ENCODE measurements around the gene RHEBL1.

RHEBL1 gene

GRCh38 chr12:49031573-49032161 is 38.1 kb downstream of the RHEBL1 start:
- no peak for DNase-seq (ENCODE audit: low read depth)
- TF ChIP-seq, protein P1, sequence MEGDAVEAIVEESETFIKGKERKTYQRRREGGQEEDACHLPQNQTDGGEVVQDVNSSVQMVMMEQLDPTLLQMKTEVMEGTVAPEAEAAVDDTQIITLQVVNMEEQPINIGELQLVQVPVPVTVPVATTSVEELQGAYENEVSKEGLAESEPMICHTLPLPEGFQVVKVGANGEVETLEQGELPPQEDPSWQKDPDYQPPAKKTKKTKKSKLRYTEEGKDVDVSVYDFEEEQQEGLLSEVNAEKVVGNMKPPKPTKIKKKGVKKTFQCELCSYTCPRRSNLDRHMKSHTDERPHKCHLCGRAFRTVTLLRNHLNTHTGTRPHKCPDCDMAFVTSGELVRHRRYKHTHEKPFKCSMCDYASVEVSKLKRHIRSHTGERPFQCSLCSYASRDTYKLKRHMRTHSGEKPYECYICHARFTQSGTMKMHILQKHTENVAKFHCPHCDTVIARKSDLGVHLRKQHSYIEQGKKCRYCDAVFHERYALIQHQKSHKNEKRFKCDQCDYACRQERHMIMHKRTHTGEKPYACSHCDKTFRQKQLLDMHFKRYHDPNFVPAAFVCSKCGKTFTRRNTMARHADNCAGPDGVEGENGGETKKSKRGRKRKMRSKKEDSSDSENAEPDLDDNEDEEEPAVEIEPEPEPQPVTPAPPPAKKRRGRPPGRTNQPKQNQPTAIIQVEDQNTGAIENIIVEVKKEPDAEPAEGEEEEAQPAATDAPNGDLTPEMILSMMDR (IDR thresholded peaks at IDR 0.05; ENCODE audit: low read depth, low read length, missing control alignments), result no peak
- H3K4me3 ChIP-seq (ENCODE audit: low read depth, low read length), result no peak overlapping the region

DNA sequence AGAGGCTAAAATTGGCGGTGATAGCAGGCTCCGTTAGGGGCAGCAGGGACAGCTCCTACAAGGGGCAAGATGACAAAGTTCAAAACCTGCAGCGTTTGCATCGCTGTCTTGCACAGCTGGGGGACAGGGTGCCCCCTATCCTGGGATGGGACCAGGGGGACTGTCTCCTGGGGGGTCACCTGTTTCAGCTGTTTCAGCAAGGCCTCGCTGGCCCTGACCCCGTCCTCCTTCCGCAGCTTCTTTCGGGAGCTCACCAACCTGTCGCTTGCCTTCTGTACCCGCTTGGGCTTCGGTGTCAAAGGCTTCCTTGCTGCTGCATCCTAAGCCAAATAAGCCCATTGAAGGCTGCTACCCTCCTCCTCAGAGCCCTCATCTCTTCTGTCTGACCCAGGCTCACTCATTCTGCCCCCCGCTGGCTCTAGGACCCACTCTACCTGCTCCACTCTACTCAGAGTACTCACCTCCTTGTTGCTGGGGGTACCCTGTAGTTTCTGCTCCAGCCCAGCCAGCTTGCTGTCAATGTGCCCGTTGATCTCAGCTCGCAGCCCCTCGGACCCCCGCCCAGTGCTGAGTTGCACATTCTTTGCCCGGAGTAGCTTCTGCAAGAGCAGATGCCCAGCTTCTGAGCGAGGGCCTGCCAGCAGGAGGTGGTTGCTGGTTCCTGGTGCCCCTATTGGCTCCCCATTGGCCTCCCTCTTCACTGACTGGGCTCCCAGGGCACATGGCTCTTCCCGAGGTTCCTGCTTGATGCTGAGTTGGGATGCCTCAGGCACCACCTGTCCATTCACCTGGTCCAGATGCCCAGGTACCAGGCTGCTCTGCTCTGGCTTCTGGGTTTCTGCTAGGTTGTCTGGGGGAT is 38.8 kb downstream of the RHEBL1 start:
- no peak overlapping the region for H3K4me3 ChIP-seq (ENCODE audit: low read depth, low read length)
- DNase-seq (ENCODE audit: low read depth), result no peak
- TF ChIP-seq, protein P1 (IDR thresholded peaks at IDR 0.05; ENCODE audit: low read depth, low read length, missing control alignments), result no peak

- TF ChIP-seq, protein P1 (IDR thresholded peaks at IDR 0.05; ENCODE audit: low read depth, low read length, missing control alignments), result no peak
- DNase-seq (ENCODE audit: low read depth), result no peak
- no peak overlapping the region for H3K4me3 ChIP-seq (ENCODE audit: low read depth, low read length)
Measured at GRCh38 chr12:49030119-49030518, 39.7 kb downstream of the RHEBL1 start.

GRCh38 chr12:49028666-49029275 is 41.0 kb downstream of the RHEBL1 start:
- TF ChIP-seq, protein P1 (IDR thresholded peaks at IDR 0.05; ENCODE audit: low read depth, low read length, missing control alignments), result no peak
- H3K4me3 ChIP-seq (ENCODE audit: low read depth, low read length), result no peak overlapping the region
- DNase-seq (ENCODE audit: low read depth), result no peak

GRCh38 chr12:49027846-49028555 is 41.8 kb downstream of the RHEBL1 start:
- no peak overlapping the region for H3K4me3 ChIP-seq (ENCODE audit: low read depth, low read length)
- TF ChIP-seq, protein P1 (IDR thresholded peaks at IDR 0.05; ENCODE audit: low read depth, low read length, missing control alignments), result no peak
- DNase-seq (ENCODE audit: low read depth), result no peak

DNA sequence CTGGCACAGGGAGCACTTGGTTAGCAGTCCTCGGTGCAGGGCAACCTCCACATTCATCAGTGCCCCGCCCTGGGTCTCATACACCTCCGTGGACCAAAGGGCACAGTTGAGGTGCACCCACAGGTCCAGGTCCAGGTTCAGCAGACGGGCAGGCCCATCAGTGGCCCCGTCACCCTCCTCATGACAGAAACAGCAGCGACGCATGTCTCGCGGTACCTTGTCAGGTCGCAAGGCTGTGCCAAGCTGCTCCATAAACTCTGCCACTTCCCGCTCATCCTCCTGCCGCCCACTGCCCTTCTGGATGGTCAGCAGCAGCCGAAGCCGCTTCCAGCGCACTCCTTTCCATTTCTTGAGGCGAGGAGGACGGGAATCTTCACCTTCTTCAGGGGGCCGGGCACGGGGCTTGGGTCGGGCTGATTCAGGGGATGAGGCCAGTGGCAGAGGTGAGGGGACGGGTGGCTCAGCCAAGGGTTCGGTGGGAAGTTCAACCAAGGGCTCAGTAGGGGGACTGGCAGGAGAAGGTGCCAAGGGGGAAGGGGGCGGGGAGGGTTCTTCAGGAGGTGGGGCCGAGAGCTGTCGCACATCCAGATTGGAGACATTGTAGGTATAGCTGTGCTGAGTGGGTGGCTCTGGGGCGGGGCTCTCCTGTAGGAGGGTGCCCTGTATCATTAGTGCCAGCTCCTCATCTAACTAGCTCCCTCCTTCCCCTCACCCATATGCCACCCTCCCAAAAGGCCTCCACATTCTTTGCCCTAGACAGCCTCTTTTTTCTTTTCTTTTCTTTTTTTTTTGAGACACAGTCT is 42.9 kb downstream of the RHEBL1 start:
- TF ChIP-seq, protein P1 (IDR thresholded peaks at IDR 0.05; ENCODE audit: low read depth, low read length, missing control alignments), result no peak
- H3K4me3 ChIP-seq (ENCODE audit: low read depth, low read length), result no peak overlapping the region
- DNase-seq (ENCODE audit: low read depth), result no peak

All from GM12864 (cell line).